Right atrium auricular region (tissue), 2 donors: Measurements from ENCODE around the gene TRAF5. TPM values are rescaled to one million over a fixed set of nuclear protein-coding genes. Genes with fewer than 3 reads are reported as not detected.

Source experiments
- DNase-seq: peaks from one replicate; pipeline ENCODE4 v3.0.0-alpha.2; 2019; ENCODE audit warnings: low spot score
- H3K27ac ChIP-seq, 2 donors: fragments of 200-600 bp; sonication (generic); 1 replicate in 1 of 2; 2 replicates in 1 of 2; pipeline ENCODE4 v1.5.1; 2016 to 2019
- H3K27me3 ChIP-seq, 2 donors: fragments of 200-600 bp; sonication (generic); one replicate each; pipeline versions ENCODE4 v1.5.1 to v1.6.0; 2017 to 2019
- H3K36me3 ChIP-seq: fragments of 200-600 bp; sonication (generic); one replicate; pipeline ENCODE4 v1.5.1; 2016
- H3K4me1 ChIP-seq, 2 donors: fragments of 200-600 bp; sonication (generic); one replicate each; pipeline versions ENCODE4 v1.5.1 to v1.6.0; 2017 to 2019
- H3K4me3 ChIP-seq, 2 donors: fragments of 200-600 bp; sonication (generic); 1 replicate in 1 of 2; 2 replicates in 1 of 2; pipeline ENCODE4 v1.5.1; 2017 to 2019; ENCODE audit warnings: mild to moderate bottlenecking in 1 of 2, moderate library complexity in 1 of 2
- H3K9me3 ChIP-seq, 2 donors: fragments of 200-600 bp; sonication (generic); one replicate each; pipeline ENCODE4 v1.5.1; 2019
- CTCF ChIP-seq, 2 donors: fragments of 200-600 bp; sonication (generic); IDR thresholded peaks; one replicate each; pipeline ENCODE4 v1.5.1; 2019; ENCODE audit warnings: antibody characterized with exemption in 2 of 2
- total RNA-seq, 2 donors: library from RNA; depleted of rRNA; stranded (reverse); fragments of >200 nt; gene quantifications; one replicate each; pipeline ENCODE4 v1.1.0, GENCODE V29; 2016

Gene TRAF5
- 1 to 10 TPM; 2.1 to 2.4 TPM for total RNA-seq

GRCh38 chr1:211326528-211327345 lies at the start of gene TRAF5:
TSS of gene TRAF5 (plus strand) at chr1:211326833. CDS start at chr1:211353240, 26,407 bp downstream.
- no peak for TF ChIP-seq CTCF (IDR thresholded peaks at IDR 0.05)

GRCh38 chr1:211279340-211279739 lies 47.3 kb upstream of the TRAF5 start:
- TF ChIP-seq CTCF (IDR thresholded peaks at IDR 0.05), result no peak
- Histone ChIP-seq H3K27ac (no peak overlapping the region), H3K4me1 (peaks cover 0 to 20% of the 10 kb centered on the region in 2 donors), H3K4me3 (no peak overlapping the region), H3K36me3 (peaks cover 77% of the 10 kb centered on the region), H3K9me3 (no peaks in the 10 kb centered on the region), H3K27me3 (no peaks in the 10 kb centered on the region)
- no peak for DNase-seq

More at GRCh38 chr1:211326528-211327345, at the start of gene TRAF5:
- Histone ChIP-seq H3K9me3 (no peaks in the 10 kb centered on the region), H3K4me3 (peak within 1 kb of the TSS; percentile 72 to 76), H3K36me3 (no peaks in the 10 kb centered on the region), H3K27me3 (no peaks in the 10 kb centered on the region), H3K27ac (peak within 1 kb of the TSS; percentile 61 to 75), H3K4me1 (peaks cover 0 to 20% of the 10 kb centered on the region in 2 donors)
- no peak for DNase-seq

GRCh38 chr1:211280910-211281309 lies 45.7 kb upstream of the TRAF5 start:
- TF ChIP-seq CTCF (IDR thresholded peaks at IDR 0.05), result no peak
- Histone ChIP-seq H3K27ac (no peak overlapping the region), H3K4me3 (no peak overlapping the region), H3K36me3 (peaks cover 80% of the 10 kb centered on the region), H3K9me3 (no peaks in the 10 kb centered on the region), H3K4me1 (peaks cover 0 to 13% of the 10 kb centered on the region in 2 donors), H3K27me3 (no peaks in the 10 kb centered on the region)
- no peak for DNase-seq

- no peak for TF ChIP-seq CTCF (IDR thresholded peaks at IDR 0.05)
- Histone ChIP-seq H3K4me3 (no peak overlapping the region), H3K36me3 (peaks cover 74% of the 10 kb centered on the region), H3K27me3 (no peaks in the 10 kb centered on the region), H3K9me3 (no peaks in the 10 kb centered on the region), H3K27ac (no peak overlapping the region), H3K4me1 (peaks cover 0 to 10% of the 10 kb centered on the region in 2 donors)
- DNase-seq, result no peak
These were observed 45.2 kb upstream of the TRAF5 start for GRCh38 chr1:211281320-211282022.

- no peak overlapping the region for H3K27ac ChIP-seq
- H3K4me3 ChIP-seq, result no peak overlapping the region
- H3K27me3 ChIP-seq, result no peaks in the 10 kb centered on the region
- TF ChIP-seq CTCF (IDR thresholded peaks at IDR 0.05), result no peak
- peaks cover 77% of the 10 kb centered on the region for H3K36me3 ChIP-seq
- no peaks in the 10 kb centered on the region for H3K9me3 ChIP-seq
- no peak for DNase-seq
- peaks cover 0 to 10% of the 10 kb centered on the region in 2 donors for H3K4me1 ChIP-seq
These were observed 44.6 kb upstream of the TRAF5 start for GRCh38 chr1:211282023-211282373.
